Activated naive CD4-positive, alpha-beta T cell treated with anti-CD3 and anti-CD28 coated beads, Interleukin-2, amount 50 U/mL, for 16 hours (primary cell): Measurements from ENCODE around the gene PKIB.
"Not testable (repeated sequence)": the region's sequence is repeated elsewhere in the genome, so short reads cannot be mapped to it uniquely, and the experiment has no call there.

ENCODE experiments used
- DNase-seq: peaks from one replicate; pipeline ENCODE4 v3.0.0-alpha.2; 2020

Gene PKIB

GRCh38 chr6:122621638-122622037 is 11.4 kb downstream of the PKIB start:
- no peak for DNase-seq

DNA sequence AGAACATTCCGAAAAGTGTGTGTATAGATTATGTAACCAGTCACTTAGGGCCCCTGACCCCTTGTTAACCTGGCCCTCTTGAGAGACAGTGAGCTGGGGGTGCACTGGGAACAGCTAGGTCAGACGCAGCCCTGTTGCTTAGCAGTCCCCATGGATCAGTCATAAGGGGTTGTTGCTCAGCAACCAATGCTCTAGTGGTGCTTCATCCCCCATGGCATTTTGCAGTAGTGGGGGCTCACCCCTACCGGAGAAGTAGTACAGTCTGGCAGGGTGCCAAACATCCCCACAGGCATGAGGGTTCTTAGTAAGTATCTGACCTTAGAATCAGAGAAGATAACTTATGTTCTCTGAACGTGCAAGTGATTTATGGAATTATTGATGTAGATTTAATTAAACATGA is 12.3 kb downstream of the PKIB start:
- no peak for DNase-seq

- no peak for DNase-seq
Measured at GRCh38 chr6:122623279-122623678, 13.1 kb downstream of the PKIB start.

- no peak for DNase-seq
Measured at GRCh38 chr6:122624853-122625252, 14.6 kb downstream of the PKIB start.

DNA sequence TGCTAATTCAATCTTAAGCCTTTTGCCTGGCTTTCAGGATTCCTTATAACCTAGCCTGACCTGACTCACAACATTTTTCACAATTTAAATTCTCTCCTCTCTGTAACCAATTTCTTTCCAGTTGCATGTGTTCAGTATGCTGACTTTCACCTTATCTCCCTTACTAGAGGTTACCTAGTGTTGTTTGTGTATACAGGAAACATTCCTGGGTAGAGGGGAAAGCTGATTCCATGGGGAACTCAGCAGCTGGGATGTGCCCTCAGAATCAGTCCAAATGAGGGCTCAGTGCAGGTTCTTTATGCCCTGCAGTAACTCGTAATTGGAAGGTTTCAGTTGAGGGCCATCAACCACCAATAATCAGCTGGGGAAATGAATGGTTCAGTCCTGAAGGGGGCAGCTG is 18.5 kb downstream of the PKIB start:
- DNase-seq: no peak

DNA sequence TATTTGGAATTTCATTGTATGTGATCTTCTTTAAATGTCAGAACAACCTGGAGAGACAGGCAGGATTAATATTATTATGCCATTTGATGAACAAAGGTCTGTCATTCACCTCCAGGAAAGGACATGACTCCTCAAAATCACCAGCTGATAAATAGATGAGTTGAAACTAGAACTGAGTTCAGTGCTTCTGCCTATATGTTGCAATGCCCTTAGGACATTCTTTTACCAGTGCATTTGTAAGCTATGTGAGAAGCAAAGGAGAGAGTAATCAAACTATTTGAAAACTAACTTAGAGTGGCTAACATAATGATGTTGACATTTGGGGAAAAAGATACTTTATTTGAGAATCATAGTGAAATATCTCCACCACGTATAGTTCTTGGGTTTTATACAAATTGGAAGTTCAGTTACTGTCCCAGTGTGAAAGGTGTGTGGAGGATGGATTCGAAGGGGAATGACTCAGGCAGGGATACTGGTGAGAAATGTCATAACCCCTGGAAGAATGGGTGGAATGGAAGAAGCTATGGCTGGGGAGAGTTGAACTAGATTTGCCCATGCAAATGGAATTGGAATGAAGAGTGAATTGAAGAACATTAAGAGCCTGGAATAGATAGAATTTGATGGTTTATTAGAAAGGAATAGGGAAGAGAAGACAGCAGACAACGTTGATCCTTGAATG is 21.5 kb downstream of the PKIB start:
- DNase-seq: no peak

DNA sequence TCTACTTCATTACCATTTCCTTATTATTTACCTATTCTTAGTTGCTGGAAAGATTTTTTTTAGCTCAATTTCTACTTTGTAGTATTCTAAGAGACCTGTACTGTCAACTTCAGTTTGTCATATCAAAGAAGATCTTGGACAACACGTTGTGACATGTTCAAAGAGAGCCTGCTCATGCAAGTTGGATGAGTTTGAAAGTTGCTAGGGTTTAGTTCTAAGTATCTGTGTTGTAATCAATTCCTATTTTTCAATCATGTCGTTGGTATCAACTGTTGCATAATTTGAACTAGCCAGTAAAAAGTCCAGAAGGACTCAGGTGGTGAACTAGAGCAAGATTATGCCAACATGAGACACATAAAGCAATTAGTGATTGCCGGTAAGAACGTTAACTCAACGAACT is 30.2 kb downstream of the PKIB start:
- no peak for DNase-seq

DNA sequence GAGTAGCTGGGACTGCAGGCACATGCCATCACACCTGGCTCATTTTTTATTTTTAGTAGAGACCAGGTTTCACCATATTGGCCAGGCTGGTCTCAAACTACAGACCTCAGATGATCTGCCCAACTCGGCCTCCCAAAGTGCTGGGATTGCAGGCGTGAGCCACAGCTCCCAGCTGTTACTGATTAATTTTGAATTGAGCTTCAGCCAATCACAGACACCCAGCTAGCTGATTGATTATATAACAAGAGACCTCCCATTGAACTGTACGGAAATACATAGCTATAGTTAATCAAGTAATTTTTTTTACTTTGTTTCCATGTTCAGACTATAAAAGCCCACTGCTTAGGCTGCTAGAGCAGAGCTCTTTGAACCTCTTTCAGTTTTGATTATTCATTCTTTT is 31.6 kb downstream of the PKIB start:
- DNase-seq: no peak

DNA sequence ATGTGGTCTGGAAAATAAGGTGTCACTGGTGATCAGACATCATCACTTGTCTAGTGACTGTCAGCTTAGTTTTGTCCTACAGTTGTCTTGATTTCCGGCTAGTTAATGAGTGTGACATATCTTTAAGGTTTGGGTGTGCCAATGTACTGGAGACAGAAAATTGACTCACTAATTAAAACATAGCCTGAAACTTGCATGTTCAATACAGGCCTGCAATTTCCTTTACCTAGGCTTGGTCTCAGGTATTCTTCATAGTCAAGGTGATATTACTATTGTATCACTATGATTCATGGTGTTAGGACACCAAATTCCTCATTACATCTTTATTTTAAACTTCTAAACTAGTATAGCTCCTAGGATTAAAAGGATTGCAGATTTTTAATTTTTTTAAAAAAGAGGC is 32.4 kb downstream of the PKIB start:
- DNase-seq: not testable (repeated sequence)

DNA sequence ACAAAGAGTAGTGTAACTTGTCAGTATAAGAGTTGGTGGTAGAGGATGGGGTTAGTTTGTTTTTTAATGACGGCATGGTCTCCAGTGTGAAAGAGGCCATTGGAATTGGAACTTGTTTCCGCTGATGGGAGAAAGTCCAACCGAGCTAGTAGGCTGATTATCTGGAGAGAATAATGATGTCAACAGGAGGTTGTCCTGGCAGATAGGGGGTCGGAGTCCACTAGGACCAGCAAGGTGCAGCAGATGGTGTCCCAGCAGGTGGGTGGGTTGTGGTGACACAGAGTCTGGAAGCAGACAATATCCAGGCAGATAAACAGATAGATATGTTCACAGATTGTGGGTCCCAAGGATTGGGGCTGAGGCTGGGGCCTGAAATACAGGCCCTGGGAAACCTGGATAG is 35.1 kb downstream of the PKIB start:
- no peak for DNase-seq

DNA sequence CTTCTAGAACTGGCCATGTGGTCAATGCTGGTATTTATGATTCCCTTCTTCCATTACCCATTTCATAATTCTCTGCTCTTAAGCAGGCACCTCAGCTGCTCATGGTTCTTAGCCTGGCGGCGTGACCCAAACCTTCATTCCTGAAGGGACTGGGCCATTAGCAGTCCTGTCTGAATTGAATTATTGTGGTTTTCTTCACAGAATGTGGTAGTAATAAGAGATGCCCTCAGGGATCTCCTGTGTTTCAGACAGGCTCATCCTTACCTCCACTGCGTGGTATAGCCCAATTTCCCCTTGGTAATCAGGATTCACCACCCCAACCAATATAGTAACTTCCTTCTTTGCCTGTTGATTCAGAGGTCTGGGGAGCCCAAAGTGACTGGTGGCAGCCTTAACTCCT is 37.6 kb downstream of the PKIB start:
- no peak for DNase-seq

GRCh38 chr6:122648726-122649125 is 38.5 kb downstream of the PKIB start:
- no peak for DNase-seq

- no peak for DNase-seq
Measured at GRCh38 chr6:122649701-122650100, 39.5 kb downstream of the PKIB start.

DNA sequence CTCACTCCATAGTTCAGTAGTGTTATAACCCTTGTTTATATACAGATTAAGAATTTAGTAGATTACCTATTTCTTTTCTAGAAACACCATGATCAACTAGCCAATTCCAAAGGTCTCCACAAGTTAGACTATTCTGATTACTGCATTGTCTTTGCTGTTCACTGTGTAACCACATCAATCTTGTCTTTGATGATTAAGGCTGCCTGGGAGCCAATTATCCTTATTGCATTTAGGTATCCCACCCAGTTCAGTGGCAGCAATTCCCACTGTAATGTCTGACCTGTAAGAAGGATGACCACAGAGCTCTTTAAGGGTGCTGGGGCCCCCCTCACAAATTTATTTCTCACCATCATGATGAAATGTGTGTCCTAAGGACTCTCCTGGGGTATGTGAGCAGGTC is 40.2 kb downstream of the PKIB start:
- no peak for DNase-seq

GRCh38 chr6:122651031-122651430 is 40.8 kb downstream of the PKIB start:
- no peak for DNase-seq

DNA sequence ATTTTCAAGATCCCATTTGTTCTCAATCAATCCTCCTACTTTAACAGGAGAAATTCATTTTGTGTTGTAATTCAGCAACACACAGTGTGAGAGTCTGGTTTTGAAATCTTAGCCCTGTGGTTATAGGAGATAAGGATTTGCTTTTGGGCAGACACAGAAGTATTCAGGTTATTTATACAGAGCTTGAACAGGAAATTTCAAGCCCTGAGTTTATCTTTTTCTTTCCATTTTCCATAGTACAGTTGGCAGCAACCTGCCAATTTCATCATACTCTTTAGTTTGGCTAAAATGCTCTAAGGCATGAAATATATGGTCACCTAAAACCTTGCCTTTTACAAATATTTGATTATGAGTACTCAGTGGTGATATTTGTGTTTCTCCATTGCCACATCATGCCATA is 41.4 kb downstream of the PKIB start:
- DNase-seq: no peak

DNA sequence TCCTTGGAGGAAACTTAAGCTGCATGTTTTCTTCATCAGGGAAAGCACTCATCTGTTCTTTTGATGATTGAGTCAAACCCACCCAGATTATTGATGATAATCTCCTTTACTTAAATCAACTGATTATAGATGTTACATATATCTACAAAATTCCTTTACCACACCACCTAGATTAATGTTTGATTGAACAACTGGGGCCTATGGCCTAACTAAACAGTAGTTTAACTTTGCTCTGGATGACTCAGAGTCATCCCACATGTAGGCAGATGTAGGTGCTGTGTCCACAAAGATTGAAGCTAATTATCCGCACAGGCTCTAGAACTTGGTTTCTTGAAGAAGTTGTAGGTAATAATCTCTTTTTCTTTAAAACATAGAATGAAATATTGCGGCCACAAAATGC is 42.2 kb downstream of the PKIB start:
- DNase-seq: no peak

- no peak for DNase-seq
Measured at GRCh38 chr6:122653094-122653493, 42.9 kb downstream of the PKIB start.

DNA sequence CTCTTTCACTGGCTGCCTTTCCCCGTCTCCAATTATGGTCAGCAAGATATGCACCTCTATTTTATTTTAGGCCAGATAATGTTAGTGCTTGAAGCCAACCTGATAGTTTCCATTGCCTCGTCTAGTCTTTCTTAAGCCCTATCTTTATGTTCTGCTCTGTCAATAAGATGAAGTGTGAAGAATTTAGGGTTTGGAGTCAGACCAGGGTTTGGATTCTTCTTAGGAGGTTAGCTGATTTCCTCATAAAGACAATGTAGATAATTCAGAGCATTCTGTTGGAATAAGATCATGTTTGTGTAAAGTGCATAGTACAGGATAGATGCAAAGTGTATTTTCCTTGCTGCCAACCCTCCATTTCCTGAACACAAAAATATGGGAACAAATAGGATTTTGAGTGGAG is 43.8 kb downstream of the PKIB start:
- DNase-seq: no peak

- no peak for DNase-seq
Measured at GRCh38 chr6:122657601-122658000, 47.4 kb downstream of the PKIB start.

DNA sequence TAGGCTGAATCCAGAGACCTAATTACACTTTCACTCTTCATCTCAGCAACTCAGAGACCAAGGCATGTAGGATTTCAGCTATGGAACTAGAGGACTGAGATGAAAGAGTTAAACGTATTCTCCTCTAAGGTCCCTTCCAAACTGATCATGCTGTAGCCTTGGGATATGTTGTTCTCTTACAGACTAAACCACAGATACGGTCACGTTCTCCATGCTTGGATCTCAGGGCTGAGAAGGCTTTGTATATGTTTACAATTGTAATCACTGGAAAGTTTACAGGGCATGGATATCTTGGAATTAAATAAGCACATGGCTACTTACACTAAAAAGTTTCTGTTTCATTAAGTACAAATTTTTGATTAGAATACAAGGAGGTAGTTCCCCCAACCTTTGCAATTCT is 50.1 kb downstream of the PKIB start:
- DNase-seq: no peak

- DNase-seq: no peak
Measured at GRCh38 chr6:122663981-122664380, 53.8 kb downstream of the PKIB start.

GRCh38 chr6:122665929-122666328 is 55.7 kb downstream of the PKIB start:
- DNase-seq: no peak

DNA sequence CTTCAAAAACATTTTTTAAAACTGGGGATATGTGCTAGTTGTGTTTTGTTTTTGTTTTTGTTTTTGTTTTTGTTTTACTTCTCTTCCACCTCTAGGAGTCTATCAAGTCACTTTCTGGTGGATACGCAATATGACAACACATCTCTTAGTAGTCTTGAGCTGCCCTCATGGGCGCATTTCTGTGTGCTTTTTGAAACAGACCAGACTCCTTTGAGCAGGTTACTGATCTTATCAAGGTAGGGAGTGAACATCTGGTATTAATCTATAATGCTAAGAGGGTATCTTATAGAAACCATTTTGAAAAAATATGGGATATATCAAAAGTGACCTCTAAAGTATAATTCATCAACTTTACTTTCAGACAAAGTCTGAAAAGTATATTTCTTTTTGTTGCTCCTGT is 56.2 kb downstream of the PKIB start:
- no peak for DNase-seq

- DNase-seq: no peak
Measured at GRCh38 chr6:122669418-122669817, 59.2 kb downstream of the PKIB start.

DNA sequence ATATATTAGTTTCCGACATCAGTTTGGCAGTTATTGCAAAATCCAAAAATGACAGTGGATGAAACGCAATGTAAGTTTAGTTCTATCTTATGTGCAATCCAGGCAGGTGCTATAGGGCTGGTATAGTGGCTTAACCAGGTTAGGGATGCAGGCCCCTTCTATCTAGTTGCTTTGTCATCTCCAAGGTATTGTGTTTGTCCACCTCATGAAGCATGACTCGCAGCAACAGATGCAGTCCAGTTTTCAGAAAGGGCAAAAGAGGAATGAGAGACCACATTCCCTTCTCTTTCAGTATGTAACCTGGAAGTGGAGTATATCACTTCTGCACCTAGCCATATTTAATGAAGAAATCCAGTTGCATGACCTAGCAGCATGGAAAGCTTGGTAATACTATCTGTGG is 59.7 kb downstream of the PKIB start:
- no peak for DNase-seq
